GM19467 (cell line): ENCODE results near the gene RRAD.

ENCODE experiments used
- ATAC-seq: cut with Tn5 transposase; IDR thresholded peaks from one replicate; pipeline ENCODE4 v1.9.1; 2021; ENCODE audit warnings: mild to moderate bottlenecking, moderate library complexity; ENCODE audit not compliant: unreplicated experiment

Gene RRAD

DNA sequence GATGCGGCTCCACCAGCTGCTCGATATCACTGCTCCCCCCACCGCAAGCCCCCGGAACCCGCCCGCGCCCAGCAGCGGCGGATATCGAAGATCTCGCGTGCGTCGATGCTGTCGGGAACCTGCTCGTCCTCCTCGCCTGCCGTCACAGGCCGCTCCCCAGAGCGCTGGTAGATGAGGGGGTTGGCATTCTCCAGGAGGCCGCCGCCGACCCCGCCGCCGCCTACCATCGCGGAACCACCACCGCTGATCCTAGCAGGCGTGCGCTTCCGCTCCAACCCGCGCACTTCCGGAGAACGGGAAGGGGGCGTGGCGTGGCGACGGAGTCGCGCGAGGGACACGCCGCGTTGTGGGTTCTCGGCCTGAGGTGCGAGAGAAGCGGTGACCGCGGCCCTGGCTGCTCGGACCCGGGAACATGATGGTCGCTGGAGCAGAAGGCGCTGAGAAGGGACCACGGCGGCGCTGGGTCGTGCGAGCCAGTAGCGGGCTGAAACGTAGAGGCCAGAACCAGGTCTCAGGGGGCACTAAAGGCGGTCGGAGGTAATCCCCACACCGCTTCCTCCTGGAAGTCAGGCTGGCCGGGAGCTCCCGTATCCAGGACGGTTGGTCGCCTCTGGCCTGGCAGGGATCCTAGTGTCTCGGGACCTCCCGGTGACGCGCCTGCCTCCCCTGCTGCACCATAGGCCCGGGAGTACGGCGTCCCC lies 9.0 kb upstream of the RRAD start, which contains the start of gene CIAO2B:
TSS of gene CIAO2B (minus strand) at position 265 of the 701 bp plus-strand sequence. CDS start at position 227, 38 bp downstream.
- ATAC-seq, result peak; percentile 79

- no peak for ATAC-seq
These were observed 8.4 kb upstream of the RRAD start for GRCh38 chr16:66933776-66934137.

DNA sequence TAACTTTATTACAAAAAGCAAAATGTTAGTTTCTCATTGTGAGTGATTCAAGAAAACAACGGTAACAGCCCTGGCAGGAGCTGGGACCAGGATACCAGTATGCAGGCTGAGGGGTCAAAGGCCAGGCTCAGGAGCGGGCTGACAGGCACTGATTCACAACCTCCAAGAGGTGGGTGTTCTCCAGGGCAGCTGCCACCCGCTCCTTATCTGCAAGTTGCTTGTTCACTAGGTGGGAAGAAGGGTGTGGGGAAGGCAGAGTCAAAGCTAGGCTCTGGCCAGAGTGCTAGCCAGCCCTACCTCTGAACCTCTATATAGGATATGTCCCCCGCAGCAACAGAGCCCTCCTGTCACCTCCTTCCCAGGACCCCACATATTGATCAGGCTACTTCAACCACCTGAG lies 6.7 kb upstream of the RRAD start:
- ATAC-seq, result no peak

GRCh38 chr16:66931665-66932064 lies 6.3 kb upstream of the RRAD start:
- ATAC-seq, result no peak

- no peak for ATAC-seq
These were observed 4.9 kb upstream of the RRAD start for GRCh38 chr16:66930189-66930588.

- ATAC-seq, result no peak
These were observed 3.5 kb upstream of the RRAD start for GRCh38 chr16:66928702-66929388.

DNA sequence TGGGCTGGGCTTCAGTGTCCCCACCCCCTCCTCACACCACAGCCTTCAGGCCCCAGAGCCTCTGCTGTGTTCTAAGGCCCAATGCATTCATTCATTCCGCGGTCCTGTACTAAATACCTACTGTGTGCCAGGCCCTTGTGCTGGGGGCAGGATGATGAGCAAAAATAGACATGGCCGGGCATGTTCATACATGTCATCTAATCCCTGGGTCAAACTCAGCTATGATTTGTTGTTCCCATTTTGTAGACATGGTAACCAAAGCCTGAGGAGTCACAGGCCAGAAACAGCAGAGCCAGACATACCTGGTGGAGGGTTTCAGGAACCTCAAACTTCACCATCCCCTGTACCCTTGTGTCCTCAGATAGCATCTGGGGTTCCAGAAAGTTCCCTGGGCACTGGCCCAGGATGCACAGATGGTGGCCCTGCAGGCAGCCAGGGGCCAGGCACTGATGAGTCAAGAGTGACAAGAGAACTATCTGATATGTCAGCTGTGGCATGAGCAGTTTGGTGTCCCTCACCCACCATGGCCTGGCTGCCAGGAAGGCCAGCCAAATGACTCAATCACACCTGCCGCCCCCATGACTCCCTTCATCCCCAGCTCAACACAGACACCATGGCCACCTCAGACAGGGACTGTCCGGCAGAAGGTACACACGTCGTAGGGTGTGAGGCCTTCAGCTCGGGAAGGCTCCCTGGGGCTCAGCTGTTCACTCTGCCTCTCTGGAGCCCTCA lies 2.7 kb upstream of the RRAD start:
- ATAC-seq, result no peak

DNA sequence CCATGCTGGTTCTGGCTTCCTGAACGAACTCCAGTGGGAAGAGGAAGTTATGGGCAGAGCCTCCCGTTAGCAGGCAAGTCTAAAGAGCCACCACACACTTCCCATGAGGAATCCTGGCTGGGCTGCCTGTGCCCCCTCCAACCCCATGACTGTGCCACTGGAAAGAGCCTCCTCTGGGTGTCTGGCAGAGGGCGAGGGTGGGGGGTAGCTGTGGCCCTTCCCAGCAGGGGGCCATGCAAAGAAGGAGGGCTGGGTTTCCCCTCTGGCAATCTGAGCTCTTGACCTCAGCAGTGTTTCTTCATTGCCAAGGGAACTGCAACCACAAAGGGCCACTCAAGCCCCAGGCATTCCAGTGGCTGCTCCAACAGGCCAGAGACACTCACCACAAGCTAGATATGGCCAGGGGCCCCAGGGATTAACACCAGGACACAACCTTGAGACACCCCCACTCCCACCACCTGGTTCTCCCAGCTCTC lies 1.7 kb upstream of the RRAD start:
- no peak for ATAC-seq

- ATAC-seq, result no peak
These were observed 1.0 kb upstream of the RRAD start for GRCh38 chr16:66926171-66926947.

DNA sequence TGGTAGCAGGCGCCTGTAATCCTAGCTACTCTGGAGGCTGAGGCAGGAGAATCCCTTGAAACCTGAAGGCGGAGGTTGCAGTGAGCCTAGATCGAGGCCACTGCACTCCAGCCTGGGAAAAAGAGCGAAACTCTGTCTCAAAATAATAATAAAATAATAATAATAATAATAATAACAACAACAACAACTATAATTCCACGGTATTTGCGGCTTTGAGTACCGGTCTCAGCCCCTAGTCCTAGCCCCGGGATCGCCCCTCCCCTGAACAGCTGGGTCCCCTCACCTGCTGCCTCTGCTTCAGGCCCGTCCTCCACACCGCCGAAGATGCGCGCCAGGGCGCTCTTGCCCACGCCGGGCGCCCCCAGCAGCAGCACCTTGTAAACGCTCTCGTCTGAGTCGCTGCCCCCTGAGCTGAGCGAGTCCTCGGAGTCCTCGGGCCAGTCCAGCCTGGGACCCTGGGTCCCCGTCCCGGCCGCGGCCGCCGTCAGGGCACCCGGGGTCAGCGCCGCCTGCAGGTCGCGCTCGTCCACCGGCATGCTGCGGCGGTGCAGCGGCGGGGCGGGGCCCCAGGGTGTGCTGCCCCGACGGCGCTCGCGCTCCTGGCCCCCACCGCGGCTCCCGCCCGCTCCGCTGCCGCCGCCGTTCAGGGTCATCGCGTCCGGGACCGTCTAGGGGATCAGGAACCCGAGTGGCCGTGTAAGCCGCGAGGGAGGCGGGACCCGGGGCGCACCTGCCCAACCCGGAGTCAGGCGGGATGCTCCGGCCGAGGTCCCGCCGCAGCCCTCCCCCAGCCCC lies 611 bp downstream of the RRAD start:
- no peak for ATAC-seq

DNA sequence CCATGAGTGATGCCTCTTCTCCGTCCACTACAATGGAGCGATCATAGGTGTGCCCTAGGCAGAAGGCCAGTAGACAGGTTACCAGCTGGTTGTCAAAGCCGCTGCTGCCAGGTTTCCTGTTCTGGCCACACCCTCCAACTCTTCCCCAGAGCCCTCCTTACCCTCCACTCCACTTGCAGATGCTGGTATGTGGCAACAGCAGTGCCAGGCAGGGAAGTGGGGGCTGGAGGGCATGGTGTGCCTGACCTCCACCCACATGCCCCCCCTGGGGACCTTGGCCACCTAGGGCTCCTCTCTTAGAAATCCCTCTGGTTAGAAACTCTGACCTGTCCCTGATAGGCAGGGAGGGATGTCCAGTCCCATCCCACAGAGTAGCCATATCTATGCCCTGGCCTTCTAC lies 1.5 kb downstream of the RRAD start:
- ATAC-seq, result no peak

DNA sequence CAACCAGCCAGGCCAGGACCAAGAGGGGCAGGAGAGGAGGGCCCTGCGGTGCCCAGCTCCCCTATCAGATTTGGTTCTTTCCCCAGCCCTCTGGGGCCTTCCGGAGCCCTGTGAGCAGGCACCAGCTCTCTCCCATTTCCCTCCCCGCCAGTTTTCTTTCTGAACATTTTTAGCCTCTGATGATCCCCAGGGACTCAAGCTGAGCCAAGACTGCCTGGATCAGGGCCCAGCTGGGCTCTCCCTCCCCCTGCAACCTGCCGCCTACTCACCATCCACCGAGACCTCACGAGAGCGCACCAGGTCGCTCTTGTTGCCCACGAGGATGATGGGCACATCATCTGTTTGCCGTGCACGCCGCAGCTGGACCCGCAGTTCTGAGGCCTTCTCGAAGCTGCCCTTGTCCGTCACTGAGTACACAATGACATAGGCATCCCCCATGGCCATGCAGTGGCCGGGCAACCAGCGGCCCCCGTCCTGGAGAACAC lies 2.0 kb downstream of the RRAD start:
- ATAC-seq, result no peak

- no peak for ATAC-seq
These were observed 3.4 kb downstream of the RRAD start for GRCh38 chr16:66921729-66922450.

- ATAC-seq, result no peak
These were observed 4.2 kb downstream of the RRAD start for GRCh38 chr16:66920924-66921680.

DNA sequence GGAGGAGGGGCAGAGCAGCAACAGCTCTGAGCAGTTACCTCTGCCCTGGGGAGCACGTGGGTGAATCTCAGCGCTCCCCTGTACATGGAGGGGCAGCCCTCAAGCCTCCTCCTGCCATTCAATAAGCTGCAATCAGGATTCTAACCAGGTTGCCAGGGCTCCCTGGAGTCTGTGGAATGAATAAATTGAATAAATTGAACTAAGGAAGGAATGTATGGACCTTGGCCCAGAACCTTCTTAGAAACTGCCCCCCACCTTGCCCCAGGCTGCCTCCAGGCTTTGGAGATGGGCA lies 5.1 kb downstream of the RRAD start:
- no peak for ATAC-seq

DNA sequence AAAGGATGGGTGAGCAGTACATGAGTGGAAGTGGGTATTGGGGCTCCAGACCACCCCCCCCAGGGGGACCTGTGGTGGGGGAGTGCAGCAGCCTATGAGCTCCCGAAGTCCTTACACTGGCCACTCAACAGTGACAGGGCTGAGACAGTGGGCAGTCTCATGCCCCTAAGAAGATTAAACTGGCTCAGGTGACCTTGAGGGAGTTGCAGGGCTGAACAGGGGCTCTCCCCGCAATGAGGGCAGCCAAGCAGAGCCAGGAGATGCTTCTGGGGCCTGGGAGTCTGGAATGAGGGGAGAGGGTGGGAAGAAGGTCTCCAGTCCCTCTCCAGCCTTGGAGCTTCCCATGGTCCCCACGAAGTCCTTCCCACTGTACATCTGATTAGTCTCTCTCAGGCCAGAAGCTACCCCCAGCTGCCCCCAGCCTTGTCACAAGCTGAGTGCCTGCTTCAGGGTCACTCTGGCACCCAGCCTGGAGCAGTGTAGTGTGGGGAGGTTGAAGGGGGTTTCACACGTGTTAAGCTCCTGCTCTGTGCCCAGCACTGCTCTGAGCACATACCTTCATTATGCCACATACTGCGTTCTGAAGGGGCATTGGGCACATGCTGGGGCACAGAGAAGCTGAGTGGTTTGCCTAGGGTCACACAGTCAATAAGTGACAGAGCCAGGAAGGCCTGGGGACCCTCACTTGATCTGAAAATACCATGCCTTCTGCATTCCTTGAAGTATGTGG lies 5.6 kb downstream of the RRAD start:
- no peak for ATAC-seq

GRCh38 chr16:66918803-66919568 lies 6.3 kb downstream of the RRAD start, which contains the start of gene CDH16:
TSS of gene CDH16 (minus strand) at chr16:66918885. CDS start at chr16:66918065, 820 bp downstream.
- no peak for ATAC-seq
